ENCODE results near the gene KCNQ1. TPM values are rescaled to one million over a fixed set of nuclear protein-coding genes. Genes with fewer than 3 reads are reported as not detected.

The KCNQ1 gene
- total RNA-seq, 1 experiment from 2014 or later, result 10.7 TPM

- TF ChIP-seq ATF3 (IDR thresholded peaks at IDR 0.05), result no peak
- no peak for TF ChIP-seq ZFX (IDR thresholded peaks at IDR 0.05)
These were observed 97.6 kb downstream of the KCNQ1 start (continued) for GRCh38 chr11:2542406-2542805.

GRCh38 chr11:2547806-2548205 lies 103.0 kb downstream of the KCNQ1 start:
- TF ChIP-seq SIN3A (IDR thresholded peaks at IDR 0.05; ENCODE audit: low read depth) (no peak), ZFX (IDR thresholded peaks at IDR 0.05) (no peak), CBX3 (IDR thresholded peaks at IDR 0.05; ENCODE audit: low read depth) (no peak), SRF (IDR thresholded peaks at IDR 0.05; ENCODE audit: low read depth) (no peak), FOSL1 (IDR thresholded peaks at IDR 0.05; ENCODE audit: low read depth) (no peak), TCF7L2 (IDR thresholded peaks at IDR 0.05; ENCODE audit: borderline replicate concordance, extremely low read depth, insufficient read depth, insufficient read length) (no peak), MAX (IDR thresholded peaks at IDR 0.05) (no peak)
- no peaks in the 10 kb centered on the region for H3K4me1 ChIP-seq (ENCODE audit: control insufficient read depth in 1 of 2, insufficient read depth in 2 of 2, low read length in 2 of 2)
- no TSS peak for BruUV-seq (replicated peaks)
- H3K36me3 ChIP-seq (ENCODE audit: control insufficient read depth in 1 of 2, insufficient read depth in 2 of 2, low read length in 2 of 2), result no peaks in the 10 kb centered on the region
- ChIA-PET CTCF (no interaction called here), POLR2A (no interaction called here), RAD21 (ENCODE audit: low non-redundant PET in 1 of 2, low total read pairs in 2 of 2, uncharacterized antibody in 2 of 2, unreplicated experiment in 2 of 2) (no interaction called here)
- ATAC-seq (no peak), DNase-seq (ENCODE audit: low read depth, low spot score) (no peak)
- H3K27me3 ChIP-seq (ENCODE audit: insufficient read depth, low read length), result no peaks in the 10 kb centered on the region
- no peak overlapping the region for H3K4me2 ChIP-seq (ENCODE audit: low read length)
- no peak overlapping the region for H3K4me3 ChIP-seq (replicated peaks in 1 of 2; ENCODE audit: low read depth in 1 of 2, low read length in 2 of 2)
- no peaks in the 10 kb centered on the region for H3K9me3 ChIP-seq (ENCODE audit: control insufficient read depth in 1 of 2, insufficient read depth in 1 of 2, low read depth in 1 of 2, low read length in 2 of 2)
- H2AFZ ChIP-seq (ENCODE audit: low read depth, low read length, poor library complexity, severe bottlenecking), result no peak overlapping the region
- H4K20me1 ChIP-seq (ENCODE audit: insufficient read depth), result no peaks in the 10 kb centered on the region
- no peak overlapping the region for H3K9ac ChIP-seq (ENCODE audit: low read length)
- no peaks in the 10 kb centered on the region for H3K9me2 ChIP-seq (ENCODE audit: insufficient read depth)
- H3K27ac ChIP-seq (ENCODE audit: low read depth, low read length), result no peak overlapping the region
- H3K79me2 ChIP-seq (ENCODE audit: insufficient read depth, low read length), result no peaks in the 10 kb centered on the region
- intact Hi-C loops (cut with micrococcal nuclease), result no loop called here

GRCh38 chr11:2548596-2548995 lies 103.8 kb downstream of the KCNQ1 start:
- no peak overlapping the region for H3K27ac ChIP-seq (ENCODE audit: low read depth, low read length)
- no peaks in the 10 kb centered on the region for H3K4me1 ChIP-seq (ENCODE audit: control insufficient read depth in 1 of 2, insufficient read depth in 2 of 2, low read length in 2 of 2)
- DNase-seq (ENCODE audit: low read depth, low spot score) (no peak), ATAC-seq (no peak)
- H2AFZ ChIP-seq (ENCODE audit: low read depth, low read length, poor library complexity, severe bottlenecking), result no peak overlapping the region
- H3K9ac ChIP-seq (ENCODE audit: low read length), result no peak overlapping the region
- no peaks in the 10 kb centered on the region for H3K9me3 ChIP-seq (ENCODE audit: control insufficient read depth in 1 of 2, insufficient read depth in 1 of 2, low read depth in 1 of 2, low read length in 2 of 2)
- no peaks in the 10 kb centered on the region for H3K36me3 ChIP-seq (ENCODE audit: control insufficient read depth in 1 of 2, insufficient read depth in 2 of 2, low read length in 2 of 2)
- POLR2A ChIA-PET, result no interaction called here
- TF ChIP-seq REST (IDR thresholded peaks at IDR 0.05; ENCODE audit: low read depth), result no peak
- no peaks in the 10 kb centered on the region for H3K79me2 ChIP-seq (ENCODE audit: insufficient read depth, low read length)
- RAD21 ChIA-PET (ENCODE audit: low non-redundant PET in 1 of 2, low total read pairs in 2 of 2, uncharacterized antibody in 2 of 2, unreplicated experiment in 2 of 2), result no interaction called here
- no peaks in the 10 kb centered on the region for H3K27me3 ChIP-seq (ENCODE audit: insufficient read depth, low read length)
- H4K20me1 ChIP-seq (ENCODE audit: insufficient read depth), result no peaks in the 10 kb centered on the region
- CTCF ChIA-PET, result no interaction called here
- H3K4me3 ChIP-seq (replicated peaks in 1 of 2; ENCODE audit: low read depth in 1 of 2, low read length in 2 of 2), result no peak overlapping the region
- BruUV-seq (replicated peaks), result no TSS peak
- H3K4me2 ChIP-seq (ENCODE audit: low read length), result no peak overlapping the region
- no peaks in the 10 kb centered on the region for H3K9me2 ChIP-seq (ENCODE audit: insufficient read depth)
- intact Hi-C loops (cut with micrococcal nuclease), result no loop called here
